HG03039 (cell line): ENCODE measurements around the gene TWF2.

Experiments
- ATAC-seq: cut with Tn5 transposase; IDR thresholded peaks from one replicate; pipeline ENCODE4 v1.9.1; 2021; ENCODE audit warnings: mild to moderate bottlenecking, moderate library complexity; ENCODE audit not compliant: unreplicated experiment

TWF2 gene

GRCh38 chr3:52259035-52259434 lies 20.1 kb upstream of the TWF2 start:
- ATAC-seq, result no peak

DNA sequence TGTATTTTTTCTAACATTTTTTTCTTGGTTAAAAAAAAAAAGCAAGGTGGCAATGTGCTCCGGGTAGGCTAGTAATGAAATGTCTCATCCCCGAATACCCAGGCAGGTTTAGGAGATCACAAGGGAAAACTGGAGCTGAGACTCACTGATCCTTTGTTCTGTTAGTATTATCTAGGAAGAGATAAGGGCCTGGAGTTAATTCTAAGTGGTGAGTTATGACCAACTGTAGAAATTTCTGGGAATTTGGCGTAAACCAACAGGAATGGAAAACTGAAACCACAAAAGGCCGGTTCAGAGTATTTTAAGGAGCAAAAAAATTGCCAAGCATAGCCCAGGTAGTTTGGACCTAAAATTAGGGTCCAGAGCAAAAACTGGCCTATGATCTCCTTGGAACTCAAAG lies 19.0 kb upstream of the TWF2 start:
- ATAC-seq, result no peak

DNA sequence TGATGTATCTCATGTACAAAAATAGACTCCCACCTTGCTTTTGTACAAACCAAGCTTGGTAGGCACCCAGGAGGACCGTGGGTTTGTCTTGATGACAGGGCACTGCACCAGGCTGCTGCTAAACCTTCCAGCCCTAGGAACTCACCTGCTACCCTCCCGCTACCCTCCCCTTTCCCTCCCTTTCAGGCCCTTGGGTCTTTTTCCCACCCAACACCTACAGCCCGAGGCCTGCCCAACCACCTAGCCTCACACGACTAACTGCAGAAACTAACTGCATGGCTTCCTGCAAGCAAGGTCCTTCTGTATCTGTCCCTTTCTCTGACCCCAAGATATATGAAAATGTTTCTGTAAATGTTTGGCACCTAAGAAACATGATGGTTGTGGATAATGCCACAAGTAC lies 17.7 kb upstream of the TWF2 start:
- ATAC-seq, result no peak

DNA sequence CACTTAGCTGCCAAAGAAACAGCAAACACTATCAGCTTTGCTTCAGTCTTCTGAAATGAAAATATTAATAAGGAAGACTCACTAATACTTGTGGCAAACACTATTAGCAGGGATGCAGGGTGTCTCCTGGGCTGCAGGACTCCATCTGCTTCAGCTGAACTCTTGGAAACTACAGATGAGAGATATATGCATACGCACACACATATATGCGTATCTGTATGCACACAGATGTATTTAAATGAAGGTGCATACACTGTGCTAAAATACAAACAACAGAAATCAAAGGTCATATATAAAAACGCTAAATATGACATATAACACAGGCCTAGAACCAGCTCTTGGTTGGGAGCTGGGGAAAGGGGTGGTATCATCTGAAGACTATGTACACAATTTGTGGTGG lies 17.2 kb upstream of the TWF2 start:
- ATAC-seq, result no peak

DNA sequence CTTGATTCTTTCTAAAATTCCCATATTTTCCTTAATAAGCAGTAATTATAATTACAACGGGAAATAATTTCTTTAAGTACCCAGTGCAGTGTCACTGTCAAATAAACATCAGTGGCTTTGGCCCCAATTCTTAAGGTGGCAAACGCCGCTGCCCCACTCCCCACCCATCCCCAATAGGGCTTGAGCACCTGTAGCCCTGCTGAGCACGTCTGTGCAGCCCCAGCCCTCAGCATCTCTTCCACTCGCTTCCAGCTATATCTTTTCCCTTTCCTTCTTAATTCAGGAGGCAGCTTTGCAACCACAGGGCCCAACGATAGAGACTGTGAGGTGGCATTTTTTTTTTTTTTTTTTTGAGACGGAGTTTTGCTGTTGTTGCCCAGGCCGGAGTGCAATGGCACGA lies 15.7 kb upstream of the TWF2 start:
- no peak for ATAC-seq

DNA sequence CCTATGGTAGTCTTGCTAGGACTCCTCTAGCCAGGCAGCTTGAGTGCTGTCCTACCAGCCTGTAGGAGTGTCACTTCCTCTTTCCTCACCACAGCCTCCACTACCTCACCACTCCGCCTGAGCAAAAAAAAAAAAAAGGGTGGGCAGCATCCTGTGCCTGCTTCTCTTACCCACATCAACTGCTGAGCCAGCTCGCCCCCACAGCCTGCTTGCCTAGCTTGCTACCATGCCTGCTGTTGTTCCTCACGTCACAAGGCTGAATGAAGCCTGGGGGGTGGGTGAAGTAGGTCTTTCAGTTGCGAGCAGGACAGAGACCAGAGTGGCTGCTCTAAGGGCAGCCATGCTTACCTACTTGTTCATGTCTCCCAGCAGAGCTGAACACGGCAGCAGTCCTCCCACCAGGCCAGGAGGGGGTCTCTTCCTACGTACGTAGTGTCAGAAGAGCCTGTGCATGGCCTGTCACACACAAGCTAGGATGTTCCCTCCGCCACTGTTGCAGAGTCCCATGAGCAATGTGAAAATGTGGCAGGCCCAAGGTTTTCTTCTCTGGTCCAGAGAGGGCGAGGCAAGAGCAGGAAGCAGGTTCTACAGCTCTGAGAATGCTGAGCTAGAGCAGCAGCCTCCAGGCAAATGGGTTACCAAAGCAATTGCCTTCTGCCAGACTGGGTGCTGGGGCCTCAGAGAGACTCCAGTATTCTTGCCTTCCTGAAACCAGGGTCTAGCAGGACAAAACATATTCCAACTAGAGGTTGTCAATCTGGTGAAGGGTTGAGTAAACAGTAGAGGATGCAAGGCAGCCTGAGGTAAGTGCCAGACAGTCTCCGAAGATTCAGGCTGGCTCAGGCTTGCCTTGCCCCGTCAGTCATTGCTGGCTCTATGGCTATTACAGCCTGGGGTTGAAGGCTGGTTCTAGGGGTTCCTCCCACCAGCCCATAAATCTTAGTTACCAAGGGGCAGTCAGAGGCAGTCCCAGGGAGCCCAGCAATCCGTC lies 14.7 kb upstream of the TWF2 start:
- ATAC-seq, result peak; percentile 91

DNA sequence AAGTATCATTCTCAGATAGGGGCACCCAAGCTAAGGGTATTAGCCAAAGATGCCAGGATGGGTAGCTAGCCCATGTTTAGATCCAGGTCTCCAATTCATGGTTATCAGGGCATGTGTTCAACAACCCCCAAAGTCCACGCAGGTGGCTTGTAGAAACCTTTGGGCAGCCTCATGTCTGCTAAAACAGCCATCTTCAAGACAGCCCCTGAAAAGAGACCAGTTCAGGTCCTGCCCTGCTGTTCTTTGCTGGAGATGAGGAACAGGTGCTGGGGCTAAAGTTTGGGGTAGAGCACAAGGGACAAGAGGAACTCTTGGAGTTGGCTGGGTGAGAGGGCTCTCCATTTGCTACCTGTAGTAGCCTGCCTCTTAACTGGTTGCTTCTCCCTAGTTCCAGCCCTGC lies 11.2 kb upstream of the TWF2 start:
- no peak for ATAC-seq

DNA sequence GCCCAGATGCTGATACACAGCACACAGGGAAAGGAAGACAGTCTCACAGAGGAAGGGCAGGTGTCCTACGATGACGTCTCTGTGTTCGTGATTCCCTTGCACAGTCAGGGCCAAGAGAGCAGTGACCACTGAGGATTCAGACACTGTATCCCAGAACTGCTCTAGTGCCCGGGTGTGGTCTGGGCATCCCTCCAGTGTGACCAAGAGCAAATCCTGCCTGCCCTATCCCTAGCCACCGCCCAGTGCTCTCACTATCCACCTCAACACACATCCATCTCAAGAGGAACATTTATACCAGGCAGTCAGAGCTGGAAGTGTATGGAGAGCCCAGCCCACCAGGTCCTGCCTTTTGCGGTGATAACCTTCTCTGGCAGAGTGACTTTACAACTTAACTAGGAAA lies 10.7 kb upstream of the TWF2 start:
- ATAC-seq, result no peak

- no peak for ATAC-seq
Measured at GRCh38 chr3:52248816-52249547, 10.0 kb upstream of the TWF2 start.

DNA sequence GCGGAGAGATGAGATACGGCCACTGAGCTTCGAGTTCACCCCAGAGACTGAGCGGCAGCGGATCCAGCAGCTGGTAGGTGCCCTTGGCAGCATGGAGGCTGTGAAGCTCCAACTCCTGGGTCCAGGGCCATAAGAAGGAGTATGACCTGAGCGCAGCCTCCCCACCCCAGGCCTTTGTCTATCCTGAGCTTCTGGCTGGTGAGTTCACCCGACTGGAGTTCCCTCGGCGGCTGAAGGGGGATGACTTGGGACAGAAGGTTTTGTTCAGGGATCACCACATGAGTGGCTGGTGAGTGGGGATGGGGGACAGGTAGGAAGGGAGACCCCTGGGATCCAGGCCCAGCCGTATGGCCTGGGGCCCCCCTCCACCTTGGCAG lies 9.2 kb upstream of the TWF2 start:
- ATAC-seq, result no peak

GRCh38 chr3:52247409-52248164 lies 8.6 kb upstream of the TWF2 start:
- no peak for ATAC-seq

- no peak for ATAC-seq
Measured at GRCh38 chr3:52246728-52247408, 7.9 kb upstream of the TWF2 start.

DNA sequence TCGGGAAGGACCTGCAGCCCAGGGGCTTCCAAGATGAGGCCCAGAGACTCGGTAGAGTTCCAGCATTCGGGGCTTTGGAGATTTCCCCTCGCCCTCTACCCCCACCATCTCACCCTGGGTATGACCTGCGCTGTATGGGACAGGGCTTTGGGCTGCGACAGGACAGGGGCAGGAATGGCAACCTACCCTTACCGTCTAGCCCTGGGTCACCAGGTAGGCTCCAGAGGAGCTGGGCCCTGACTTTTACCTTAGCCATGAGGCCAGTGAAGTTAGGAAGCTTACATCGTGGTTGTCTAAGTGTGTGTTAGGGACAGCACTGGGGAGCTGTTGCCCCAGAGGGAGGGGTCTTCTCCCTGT lies 7.3 kb upstream of the TWF2 start:
- no peak for ATAC-seq

- ATAC-seq, result no peak
Measured at GRCh38 chr3:52245322-52246263, 6.6 kb upstream of the TWF2 start, which contains the start of gene PPM1M. TSS of gene PPM1M (plus strand) at chr3:52245759. CDS start at chr3:52245825, 66 bp downstream.

DNA sequence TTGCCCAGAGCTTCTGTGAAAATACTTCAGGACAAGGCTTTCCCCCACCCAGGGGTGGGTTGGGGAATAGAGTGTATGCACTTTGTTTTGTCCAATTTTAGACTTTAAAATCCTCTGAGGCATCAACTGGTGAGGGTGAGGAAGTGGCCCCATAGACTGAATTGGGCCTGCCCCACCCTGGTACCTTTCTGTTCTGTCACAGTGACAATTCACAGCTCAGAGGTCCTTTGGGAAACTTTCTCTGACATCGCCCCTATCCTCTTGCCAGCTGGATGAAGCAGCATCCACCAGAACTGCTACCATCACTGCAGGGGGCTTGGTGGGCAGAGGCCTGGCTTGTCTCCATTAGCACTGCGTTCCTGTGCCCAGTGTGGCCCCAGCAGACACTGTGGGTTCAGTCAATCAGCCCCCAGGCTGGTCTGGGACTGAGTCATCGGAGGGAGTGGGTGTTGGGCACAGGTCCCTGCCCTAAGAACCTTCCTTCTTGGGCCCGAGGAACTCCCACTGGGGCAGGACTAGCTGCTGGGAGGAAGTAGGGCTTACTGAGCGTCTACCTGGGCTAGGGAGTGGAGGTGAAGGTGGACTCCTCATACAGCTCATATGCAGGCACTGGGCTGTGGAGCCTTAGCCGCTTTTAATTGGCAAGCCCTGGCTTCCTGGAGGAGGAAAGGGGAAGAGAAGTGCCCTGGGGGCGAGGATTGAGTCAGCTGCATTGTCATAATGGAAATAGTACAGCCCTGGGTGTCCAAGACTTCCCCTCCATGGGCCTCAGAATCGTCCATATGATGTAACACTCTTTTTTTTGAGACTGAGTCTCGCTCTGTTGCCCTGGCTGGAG lies 5.1 kb upstream of the TWF2 start:
- ATAC-seq, result peak; percentile 22

GRCh38 chr3:52242039-52242438 lies 3.1 kb upstream of the TWF2 start:
- no peak for ATAC-seq

DNA sequence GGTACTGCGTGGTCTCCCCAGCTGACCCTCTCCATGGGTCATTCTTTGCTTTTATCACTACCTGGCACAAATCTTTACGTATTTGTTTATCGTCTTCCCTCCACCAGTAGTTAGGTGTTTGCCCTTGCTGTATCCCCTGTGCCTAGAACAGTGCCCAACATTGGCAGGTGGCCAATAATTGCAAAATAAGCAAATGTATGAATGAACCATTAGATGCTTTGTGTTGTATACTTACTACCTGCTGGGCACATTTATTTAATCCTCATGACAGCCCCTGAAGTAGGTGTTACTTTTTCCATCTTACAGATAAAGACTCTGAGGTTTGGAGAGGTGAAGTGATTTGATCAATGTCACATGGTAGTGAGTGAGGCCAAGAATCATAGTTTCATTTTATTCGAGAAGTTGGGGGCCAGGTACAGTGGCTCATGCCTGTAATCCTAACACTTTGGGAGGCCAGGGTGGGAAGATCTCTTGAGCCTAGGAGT lies 2.0 kb upstream of the TWF2 start:
- no peak for ATAC-seq

GRCh38 chr3:52240059-52240885 lies 1.3 kb upstream of the TWF2 start:
- ATAC-seq, result no peak
